Brain microvascular endothelial cell (primary cell): ENCODE measurements around the gene ATP6V1G2.
"Not testable (repeated sequence)": the region's sequence is repeated elsewhere in the genome, so short reads cannot be mapped to it uniquely, and the experiment has no call there.

Experiments
- DNase-seq: peaks from one replicate; pipeline ENCODE4 v3.0.0-alpha.2; 2020
- H3K27ac ChIP-seq: fragments of 250-450 bp; sonication (Bioruptor Pico); 2 replicates; pipeline ENCODE4 v1.5.1; 2020; ENCODE audit warnings: mild to moderate bottlenecking, moderate library complexity
- H3K27me3 ChIP-seq: fragments of 250-450 bp; sonication (Bioruptor Pico); replicated peaks from 2 replicates; pipeline ENCODE4 v1.5.1; 2020; ENCODE audit warnings: mild to moderate bottlenecking
- H3K36me3 ChIP-seq: fragments of 250-450 bp; sonication (Bioruptor Pico); replicated peaks from 2 replicates; pipeline ENCODE4 v1.5.1; 2020; ENCODE audit warnings: mild to moderate bottlenecking
- H3K4me3 ChIP-seq: 2 replicates; pipeline ENCODE4 v1.5.1; 2011; ENCODE audit warnings: low read depth, mild to moderate bottlenecking, control low read depth, low read length, moderate library complexity
- CTCF ChIP-seq: IDR thresholded peaks from 2 replicates; pipeline ENCODE4 v1.5.1; 2011; ENCODE audit warnings: low read depth, mild to moderate bottlenecking, moderate library complexity, low read length, control low read depth, inconsistent platforms; ENCODE audit errors: missing control alignments
- in situ Hi-C: cut with HindIII; loops from 2 replicates; pipeline ENCODE4 v1.10.0; 2017; ENCODE audit warnings: low sequenced_read_pairs, low pct_ligation_motif_present

ATP6V1G2 gene

GRCh38 chr6:31557443-31558317 lies 11.3 kb upstream of the ATP6V1G2 start:
- H3K36me3 ChIP-seq: peaks cover 20% of the 10 kb centered on the region
- no peak overlapping the region for H3K4me3 ChIP-seq
- DNase-seq: no peak
- no peak overlapping the region for H3K27ac ChIP-seq
- no peaks in the 10 kb centered on the region for H3K27me3 ChIP-seq
- in situ Hi-C loops: no loop called here
- no peak for TF ChIP-seq CTCF

DNA sequence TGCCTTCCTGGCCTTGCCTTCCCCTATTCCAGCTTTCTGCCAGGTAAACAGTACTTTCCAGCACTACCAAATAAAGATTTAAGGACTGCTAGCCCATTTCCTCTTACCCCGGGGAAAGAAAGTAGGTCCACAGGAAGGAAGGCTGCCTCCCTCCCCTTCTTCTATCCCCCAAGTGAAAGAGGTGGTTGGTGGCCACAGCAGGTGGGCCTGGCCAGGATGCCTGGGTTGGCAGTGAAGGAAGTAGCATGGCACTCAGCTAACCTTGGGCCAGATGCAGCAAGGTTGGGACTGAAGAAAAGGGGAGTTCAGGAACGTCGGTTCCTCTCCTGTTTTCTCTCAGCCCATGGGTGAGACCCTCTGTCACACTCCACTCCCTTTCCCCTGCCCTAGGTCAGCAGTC lies 9.9 kb upstream of the ATP6V1G2 start:
- Histone ChIP-seq H3K4me3 (no peak overlapping the region), H3K27me3 (no peaks in the 10 kb centered on the region), H3K27ac (no peak overlapping the region), H3K36me3 (peaks cover 22% of the 10 kb centered on the region)
- no peak for DNase-seq
- no peak for TF ChIP-seq CTCF
- in situ Hi-C loops: no loop called here

GRCh38 chr6:31551371-31551770 lies 5.0 kb upstream of the ATP6V1G2 start:
- peak; percentile 54 for DNase-seq
- TF ChIP-seq CTCF: peak; percentile 72
- in situ Hi-C loops, H3K27ac ChIP-seq, H3K27me3 ChIP-seq, H3K4me3 ChIP-seq: not testable (repeated sequence)
- peaks cover 18% of the 10 kb centered on the region for H3K36me3 ChIP-seq

DNA sequence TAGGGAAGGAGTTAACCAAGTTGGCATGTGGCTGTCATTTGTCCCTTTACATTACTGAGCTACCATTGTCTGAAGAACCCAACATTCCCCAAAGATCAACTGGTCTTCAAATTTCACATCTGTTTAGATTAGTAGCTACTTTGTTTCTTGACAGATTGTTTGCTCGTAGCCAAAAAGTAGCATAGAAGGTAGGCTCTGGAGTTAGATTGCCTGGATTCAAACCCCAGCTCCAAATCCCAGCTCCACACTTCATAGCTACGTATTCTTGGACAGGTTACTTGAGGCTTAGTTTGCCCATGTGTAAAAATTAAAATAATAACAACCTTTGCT lies 2.1 kb upstream of the ATP6V1G2 start:
- H3K27ac ChIP-seq: no peak overlapping the region
- no peak for TF ChIP-seq CTCF
- no peak for DNase-seq
- no peaks in the 10 kb centered on the region for H3K27me3 ChIP-seq
- H3K36me3 ChIP-seq: peaks cover 15% of the 10 kb centered on the region
- in situ Hi-C loops: no loop called here
- no peak overlapping the region for H3K4me3 ChIP-seq

DNA sequence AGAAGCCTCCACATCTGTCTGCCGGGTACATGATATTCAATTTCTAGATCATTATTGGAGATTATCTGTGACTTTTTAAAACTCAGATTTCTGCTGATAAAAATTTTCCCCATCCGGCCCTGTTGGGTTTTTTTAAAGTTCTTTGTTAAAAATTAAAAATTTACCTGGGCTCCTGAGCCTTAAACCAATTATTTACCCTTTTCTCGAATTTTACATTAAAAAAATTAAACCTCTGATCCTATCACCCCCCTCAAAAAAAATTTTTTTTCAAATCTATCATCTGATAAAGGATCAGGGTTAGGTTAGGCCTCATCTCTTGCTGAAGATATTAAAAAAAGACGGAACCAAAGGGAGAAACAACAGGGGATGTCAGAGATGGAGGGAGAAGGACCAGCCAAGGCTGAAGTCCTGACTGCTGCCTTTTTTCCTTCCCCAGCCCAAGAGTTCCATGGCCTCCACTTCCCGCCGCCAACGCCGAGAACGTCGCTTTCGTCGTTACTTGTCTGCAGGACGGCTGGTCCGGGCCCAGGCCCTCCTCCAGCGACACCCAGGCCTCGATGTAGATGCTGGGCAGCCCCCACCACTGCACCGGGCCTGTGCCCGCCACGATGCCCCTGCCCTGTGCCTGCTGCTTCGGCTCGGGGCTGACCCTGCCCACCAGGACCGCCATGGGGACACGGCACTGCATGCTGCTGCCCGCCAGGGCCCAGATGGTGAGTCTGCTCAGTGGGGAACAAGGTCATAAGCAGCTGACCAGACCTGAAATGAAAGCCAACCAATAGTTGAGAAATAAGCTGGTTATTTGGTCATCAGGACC lies 1.5 kb upstream of the ATP6V1G2 start:
- peaks cover 11% of the 10 kb centered on the region for H3K36me3 ChIP-seq
- peak overlapping the region; percentile 75 for H3K27ac ChIP-seq
- no peak for TF ChIP-seq CTCF
- no peaks in the 10 kb centered on the region for H3K27me3 ChIP-seq
- in situ Hi-C loops: no loop called here
- DNase-seq: no peak
- H3K4me3 ChIP-seq: peak overlapping the region; percentile 57
